ENCODE measurements around the gene GPC6.

Gene GPC6

GRCh38 chr13:93231867-93232266, 5.3 kb downstream of the GPC6 start:
- no peak for DNase-seq

- DNase-seq: no peak
Observed at GRCh38 chr13:93233997-93234416, 7.4 kb downstream of the GPC6 start.

GRCh38 chr13:93234459-93234858, 7.9 kb downstream of the GPC6 start:
- DNase-seq: no peak

- no peak for DNase-seq
Observed at GRCh38 chr13:93235258-93236015, 8.8 kb downstream of the GPC6 start.

- no peak for DNase-seq
Observed at GRCh38 chr13:93238711-93239110, 12.1 kb downstream of the GPC6 start.

GRCh38 chr13:93243375-93244063, 16.9 kb downstream of the GPC6 start:
- no peak for DNase-seq

- no peak for DNase-seq
Observed at GRCh38 chr13:93244141-93244917, 17.7 kb downstream of the GPC6 start.

GRCh38 chr13:93244918-93245280, 18.3 kb downstream of the GPC6 start:
- no peak for DNase-seq

GRCh38 chr13:93246069-93246468, 19.5 kb downstream of the GPC6 start:
- DNase-seq: no peak

- no peak for DNase-seq
Observed at GRCh38 chr13:93248627-93249047, 22.0 kb downstream of the GPC6 start.

GRCh38 chr13:93249364-93250306, 23.0 kb downstream of the GPC6 start:
- DNase-seq: peak; percentile 25

GRCh38 chr13:93254775-93255174, 28.2 kb downstream of the GPC6 start:
- DNase-seq: no peak

- no peak for DNase-seq
Observed at GRCh38 chr13:93256998-93257397, 30.4 kb downstream of the GPC6 start.

GRCh38 chr13:93259527-93260080, 33.0 kb downstream of the GPC6 start:
- DNase-seq: no peak

- no peak for DNase-seq
Observed at GRCh38 chr13:93260591-93260990, 34.0 kb downstream of the GPC6 start.

GRCh38 chr13:93262729-93263345, 36.2 kb downstream of the GPC6 start:
- DNase-seq: no peak

- DNase-seq: no peak
Observed at GRCh38 chr13:93264876-93265275, 38.3 kb downstream of the GPC6 start.

- DNase-seq: no peak
Observed at GRCh38 chr13:93265800-93266199, 39.2 kb downstream of the GPC6 start.

- DNase-seq: no peak
Observed at GRCh38 chr13:93266681-93267080, 40.1 kb downstream of the GPC6 start.

- no peak for DNase-seq
Observed at GRCh38 chr13:93268327-93269028, 41.9 kb downstream of the GPC6 start.

All from T1000 (cell line).